Mucosa of gallbladder (tissue), 1 donor: ENCODE data around the gene ICA1. TPM values are rescaled to one million over a fixed set of nuclear protein-coding genes. Genes with fewer than 3 reads are reported as not detected.
"Not testable (repeated sequence)": the region's sequence is repeated elsewhere in the genome, so short reads cannot be mapped to it uniquely, and the experiment has no call there.

Experiments
- DNase-seq: peaks from one replicate; pipeline ENCODE4 v3.0.0-alpha.2; 2020; ENCODE audit warnings: low spot score
- total RNA-seq: library from RNA; stranded (reverse); gene quantifications from one replicate; pipeline ENCODE4 v1.2.1, GENCODE V29; 2021
- donor health status: DM: no; HTN: no; CAD: no.

Gene ICA1
- total RNA-seq, 1 donor from 2014 or later = 26.4 TPM

DNA sequence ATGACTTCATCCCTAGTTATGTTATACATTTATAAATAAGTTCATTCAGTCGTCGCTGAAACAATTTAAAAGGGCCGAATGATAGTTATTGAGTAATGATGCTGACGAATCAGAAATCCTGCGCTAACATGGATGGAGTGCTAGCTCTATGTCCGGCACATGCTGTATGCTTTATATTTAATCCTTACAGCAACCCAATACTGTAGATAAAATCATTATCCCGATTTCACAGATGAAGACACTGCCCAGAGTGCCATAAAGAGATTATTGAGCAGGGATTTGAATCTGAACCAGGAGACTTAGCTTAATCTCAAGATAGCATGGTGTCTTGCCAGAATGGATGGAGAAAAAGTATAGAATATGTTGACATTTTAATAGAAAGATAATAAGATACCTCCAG lies 1.1 kb upstream of the ICA1 start:
- DNase-seq = no peak

DNA sequence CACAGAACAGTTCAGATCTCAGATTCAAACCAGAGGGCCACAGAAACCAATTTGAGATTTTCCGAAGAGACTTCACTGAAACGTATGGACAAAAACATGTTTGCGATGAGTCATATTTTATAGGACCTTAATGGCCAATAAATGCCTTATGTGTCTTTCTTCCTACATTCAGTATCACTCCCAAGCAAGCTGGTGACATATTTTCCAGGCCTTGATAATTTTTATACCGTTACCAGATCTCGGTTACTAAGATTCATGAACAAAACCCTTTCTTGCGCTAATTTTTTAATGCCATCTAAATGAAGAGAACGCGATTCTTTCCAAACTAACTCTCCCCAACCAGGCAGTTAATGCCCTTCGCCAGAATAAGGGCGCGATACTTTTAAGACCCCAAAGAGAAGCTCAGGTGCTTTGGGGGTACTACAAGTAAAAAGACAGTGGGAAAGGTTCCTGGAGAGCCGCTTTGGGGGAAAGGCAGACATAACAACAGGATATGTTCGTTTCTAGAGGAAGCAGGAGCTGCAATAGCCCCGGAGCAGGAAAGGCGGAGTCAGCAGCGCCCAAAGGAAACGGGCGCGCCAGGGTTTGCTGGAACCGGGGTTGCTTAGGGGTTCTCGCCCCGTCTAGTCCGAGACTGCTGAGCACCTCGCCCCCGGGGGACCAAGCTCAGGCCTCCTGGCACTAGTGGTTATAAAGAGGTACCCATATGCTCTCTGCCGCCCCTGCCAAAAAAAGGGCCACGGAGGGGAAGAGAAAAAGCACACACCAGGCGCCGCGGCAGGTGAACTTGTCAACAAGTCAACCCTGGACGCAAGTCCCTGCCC lies 884 bp downstream of the ICA1 start:
- DNase-seq = peak; percentile 52

- no peak for DNase-seq
These were observed 2.3 kb downstream of the ICA1 start for GRCh38 chr7:8259586-8260222.

GRCh38 chr7:8258734-8259133 lies 3.2 kb downstream of the ICA1 start:
- no peak for DNase-seq

GRCh38 chr7:8258166-8258565 lies 3.8 kb downstream of the ICA1 start:
- DNase-seq = no peak

GRCh38 chr7:8255680-8256655 lies 6.0 kb downstream of the ICA1 start:
- no peak for DNase-seq

DNA sequence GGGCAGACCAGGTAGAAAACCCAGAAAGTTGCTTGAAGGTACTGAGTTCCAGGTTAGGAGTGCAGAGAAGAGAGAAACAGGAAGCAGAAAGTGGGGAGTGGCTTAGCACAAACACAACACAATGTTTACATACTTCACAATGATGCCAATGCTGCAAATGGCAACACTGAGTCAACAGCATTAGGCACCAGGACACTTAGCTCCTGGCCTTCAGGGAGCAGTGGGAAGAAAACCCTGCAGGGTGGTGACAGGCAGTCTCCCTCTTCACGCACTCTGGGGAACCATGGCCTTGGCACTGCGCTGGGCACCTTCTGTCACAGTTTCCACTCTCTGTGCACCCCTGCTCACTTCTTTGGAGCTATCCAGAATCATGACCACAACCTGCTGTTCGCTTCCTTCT lies 7.3 kb downstream of the ICA1 start:
- DNase-seq = no peak

DNA sequence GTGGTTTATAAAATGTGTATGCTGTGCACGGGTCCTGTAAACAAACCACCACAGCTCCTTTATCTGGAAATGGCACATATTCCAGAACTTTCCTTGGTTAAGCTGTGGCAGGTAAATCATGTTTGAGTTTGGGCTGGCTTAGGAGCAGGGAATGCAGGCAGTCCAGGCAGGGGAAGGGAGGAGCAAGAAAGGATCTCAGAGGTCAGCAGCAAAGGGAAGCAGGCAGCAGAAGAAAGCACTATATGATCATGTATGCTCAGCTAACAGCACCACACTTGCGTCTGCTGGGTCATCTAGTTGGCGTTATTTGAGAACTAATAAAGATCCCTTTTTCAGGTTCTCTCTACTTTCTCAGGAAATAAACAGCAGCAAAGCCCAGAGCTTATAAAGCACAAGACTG lies 7.8 kb downstream of the ICA1 start:
- no peak for DNase-seq

DNA sequence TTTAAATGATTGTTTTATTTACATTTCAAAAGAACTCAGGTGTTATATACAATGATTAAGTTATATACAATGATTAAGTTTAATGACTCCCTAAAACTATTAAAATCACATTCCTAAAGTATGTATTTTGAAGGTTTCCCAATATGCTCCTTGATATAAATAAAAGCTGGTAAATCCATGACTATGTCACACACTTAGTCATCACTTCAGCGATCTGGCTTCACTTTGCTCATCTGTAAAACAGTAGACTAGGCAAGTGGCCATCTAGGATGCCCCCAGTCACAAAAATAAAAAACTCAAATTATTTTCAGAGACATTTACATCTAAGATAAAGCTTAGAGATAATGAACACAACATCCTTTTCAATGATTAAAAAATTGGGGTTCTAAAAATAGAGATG lies 10.8 kb downstream of the ICA1 start:
- no peak for DNase-seq

DNA sequence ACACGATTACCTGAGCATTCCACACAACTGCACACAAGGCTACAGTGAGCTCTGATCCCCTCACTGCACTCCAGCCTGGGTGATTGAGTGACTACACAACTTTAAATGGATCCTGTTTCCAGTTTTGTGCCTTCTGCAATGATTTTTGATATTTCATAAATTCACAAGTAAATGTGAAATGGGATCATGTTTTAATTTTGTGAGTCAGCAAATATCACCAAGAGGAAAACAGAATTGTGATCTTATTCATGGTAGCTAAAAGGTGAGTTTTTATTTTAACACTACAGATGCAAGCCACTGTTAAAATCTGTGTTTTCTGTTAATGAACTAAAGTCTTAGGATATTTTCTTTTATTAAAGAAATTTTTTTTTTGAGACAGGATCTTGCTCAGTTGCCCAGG lies 11.4 kb downstream of the ICA1 start:
- DNase-seq = no peak

DNA sequence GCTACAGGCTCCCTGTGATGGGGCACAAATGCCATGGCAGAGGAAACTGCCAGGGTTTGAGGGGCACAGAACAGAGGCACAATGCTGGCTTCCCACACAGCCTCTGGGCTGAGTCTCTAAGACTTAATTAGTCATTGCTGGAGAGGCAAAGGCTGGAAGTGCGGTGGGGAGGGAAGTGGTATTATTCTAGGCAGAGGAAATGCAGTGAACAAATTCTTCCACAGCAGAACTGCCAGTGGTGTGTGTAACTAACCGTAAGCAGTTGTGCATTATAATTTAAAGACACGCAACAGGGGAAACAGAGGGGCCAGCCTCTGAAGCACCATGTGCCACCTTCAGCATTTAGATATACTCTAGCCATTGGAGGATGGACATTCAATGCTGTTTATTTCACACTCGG lies 12.8 kb downstream of the ICA1 start:
- no peak for DNase-seq

- DNase-seq = no peak
These were observed 15.9 kb downstream of the ICA1 start for GRCh38 chr7:8246020-8246419.

DNA sequence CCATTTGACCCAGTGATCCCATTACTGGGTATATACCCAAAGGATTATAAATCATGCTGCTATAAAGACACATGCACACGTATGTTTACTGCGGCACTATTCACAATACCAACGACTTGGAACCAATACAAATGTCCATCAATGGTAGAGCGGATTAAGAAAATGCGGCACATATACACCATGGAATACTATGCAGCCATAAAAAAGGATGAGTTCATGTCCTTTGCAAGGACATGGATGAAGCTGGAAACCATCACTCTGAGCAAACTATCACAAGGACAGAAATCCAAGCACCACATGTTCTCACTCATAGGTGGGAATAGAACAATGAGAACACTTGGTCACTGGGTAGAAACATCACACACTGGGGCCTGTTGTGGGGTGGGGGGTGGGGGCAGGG lies 16.9 kb downstream of the ICA1 start:
- DNase-seq = not testable (repeated sequence)

GRCh38 chr7:8243059-8243458 lies 18.9 kb downstream of the ICA1 start:
- DNase-seq = not testable (repeated sequence)

- not testable (repeated sequence) for DNase-seq
These were observed 22.1 kb downstream of the ICA1 start for GRCh38 chr7:8239702-8240362.

GRCh38 chr7:8236780-8237407 lies 25.1 kb downstream of the ICA1 start:
- DNase-seq = no peak

DNA sequence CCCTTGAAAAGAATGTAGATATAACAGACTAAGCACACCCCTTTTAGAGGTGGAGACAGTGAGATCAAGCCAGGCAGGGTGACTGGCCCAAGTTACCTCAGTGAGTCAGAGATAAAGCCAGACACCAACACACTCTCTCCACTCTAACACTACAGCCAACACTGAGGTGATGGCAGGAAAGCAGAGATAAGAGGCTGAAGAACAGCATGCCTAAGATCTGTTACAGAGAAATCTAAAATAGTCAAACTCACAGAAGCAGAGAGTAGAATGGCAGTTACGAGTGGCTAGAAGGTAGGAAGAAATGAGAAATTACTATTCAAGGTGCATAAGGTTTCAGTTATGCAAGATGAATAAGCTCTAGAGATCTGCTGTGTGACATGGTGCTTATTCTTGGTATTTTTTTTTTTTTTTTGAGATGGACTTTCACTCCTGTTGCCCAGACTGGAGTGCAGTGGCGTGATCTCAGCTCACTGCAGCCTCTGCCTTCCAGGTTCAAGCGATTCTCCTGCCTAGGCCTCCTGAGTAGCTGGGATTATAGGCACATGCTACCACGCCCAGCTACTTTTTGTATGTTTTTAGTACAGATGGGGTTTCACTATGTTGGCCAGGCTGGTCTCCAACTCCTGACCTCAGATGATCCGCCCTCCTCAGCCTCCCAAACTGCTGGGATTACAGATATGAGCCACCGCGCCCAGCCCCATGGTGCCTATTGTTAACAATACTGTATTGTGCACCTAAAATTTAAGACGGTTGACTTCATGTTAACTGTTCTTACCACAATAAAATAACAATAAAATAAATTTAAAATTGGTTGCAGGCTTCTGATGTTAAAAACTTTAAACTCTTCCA lies 28.7 kb downstream of the ICA1 start:
- no peak for DNase-seq

DNA sequence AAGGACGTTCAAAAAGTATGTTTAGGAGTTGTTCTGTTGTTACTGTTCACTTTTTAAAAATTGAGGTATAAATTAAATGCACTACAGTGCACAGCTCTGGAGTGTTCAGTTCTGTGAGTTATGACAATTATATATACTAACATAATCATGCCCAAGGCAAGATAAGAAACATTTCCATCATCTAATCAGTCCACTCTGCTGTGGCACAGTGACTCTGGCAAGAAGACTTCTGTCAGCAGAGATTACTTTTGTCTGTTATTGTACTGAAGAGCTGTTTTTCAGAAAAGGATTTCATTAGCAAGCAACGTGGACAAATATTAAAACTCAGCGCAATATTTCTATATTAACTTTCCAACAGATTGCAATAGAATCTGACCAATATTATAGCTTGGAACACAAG lies 32.0 kb downstream of the ICA1 start:
- DNase-seq = no peak

GRCh38 chr7:8228766-8229674 lies 32.9 kb downstream of the ICA1 start:
- DNase-seq = no peak
